ENCODE data around the gene TPST2. TPM values are rescaled to one million over a fixed set of nuclear protein-coding genes. Genes with fewer than 3 reads are reported as not detected.

The TPST2 gene
- polyA plus RNA-seq, 3 donors: 62.8 to 83.8 (median 69.5) TPM

GRCh38 chr22:26570864-26571525 is 18.9 kb downstream of the TPST2 start:
- Histone ChIP-seq H3K27me3 (ENCODE audit: control insufficient read depth in 2 of 2, insufficient read depth in 2 of 2, low read length in 2 of 2) (no peaks in the 10 kb centered on the region), H2AFZ (ENCODE audit: insufficient read depth, low read depth, low read length, poor library complexity, severe bottlenecking) (no peak overlapping the region), H3K4me3 (replicated peaks in 1 of 3; ENCODE audit: low read depth in 2 of 3, low read length in 3 of 3) (no peak overlapping the region), H3K4me2 (replicated peaks; ENCODE audit: extremely low read depth, low read length, poor library complexity, severe bottlenecking) (no peak overlapping the region), H4K20me1 (ENCODE audit: insufficient read depth, low read length) (peaks cover 77% of the 10 kb centered on the region), H3K79me2 (ENCODE audit: insufficient read depth, low read length) (peaks cover 82% of the 10 kb centered on the region), H3K36me3 (replicated peaks in 1 of 2; ENCODE audit: control insufficient read depth in 1 of 2, insufficient read depth in 2 of 2, low read length in 2 of 2) (peaks cover 8 to 12% of the 10 kb centered on the region in 2 donors), H3K9me3 (replicated peaks in 1 of 2; ENCODE audit: control insufficient read depth in 1 of 2, insufficient read depth in 1 of 2, low read length in 2 of 2) (no peaks in the 10 kb centered on the region), H3K4me1 (ENCODE audit: control insufficient read depth in 1 of 2, insufficient read depth in 2 of 2, low read length in 2 of 2) (peaks cover 50 to 53% of the 10 kb centered on the region in 2 donors), H3K9ac (ENCODE audit: insufficient read depth, low read length, poor library complexity, severe bottlenecking) (no peak overlapping the region), H3K27ac (ENCODE audit: low read depth in 1 of 2, low read length in 2 of 2) (no peak overlapping the region)
- DNase-seq: no peak
- H3K4me1 Mint-ChIP-seq: peaks cover 70% of the 10 kb centered on the region
- intact Hi-C loops (cut with micrococcal nuclease): no loop called here
- no peak for TF ChIP-seq CTCF (IDR thresholded peaks at IDR 0.05)
- peak overlapping the region in 3 of 7 donors; percentile 28 to 78 (median 43) for H3K27ac Mint-ChIP-seq
- H3K4me3 Mint-ChIP-seq: no peak overlapping the region
- 89% methylated on average over 13 of the region's 13 CpGs for WGBS (ENCODE audit: insufficient coverage)
- H3K27me3 Mint-ChIP-seq (ENCODE audit: low read depth in 3 of 3): peaks cover 0 to 3% (median 2%) of the 10 kb centered on the region in 3 donors
- H3K36me3 Mint-ChIP-seq: peaks cover 32 to 50% of the 10 kb centered on the region in 2 donors
- no peaks in the 10 kb centered on the region for H3K9me3 Mint-ChIP-seq

- Histone ChIP-seq H4K20me1 (ENCODE audit: insufficient read depth, low read length) (peaks cover 80% of the 10 kb centered on the region), H3K4me1 (ENCODE audit: control insufficient read depth in 1 of 2, insufficient read depth in 2 of 2, low read length in 2 of 2) (peaks cover 41 to 44% of the 10 kb centered on the region in 2 donors), H3K4me2 (replicated peaks; ENCODE audit: extremely low read depth, low read length, poor library complexity, severe bottlenecking) (no peak overlapping the region), H3K27ac (ENCODE audit: low read depth in 1 of 2, low read length in 2 of 2) (no peak overlapping the region), H3K4me3 (replicated peaks in 1 of 3; ENCODE audit: low read depth in 2 of 3, low read length in 3 of 3) (no peak overlapping the region), H3K79me2 (ENCODE audit: insufficient read depth, low read length) (peaks cover 83% of the 10 kb centered on the region), H3K36me3 (replicated peaks in 1 of 2; ENCODE audit: control insufficient read depth in 1 of 2, insufficient read depth in 2 of 2, low read length in 2 of 2) (peaks cover 12 to 15% of the 10 kb centered on the region in 2 donors), H3K9ac (ENCODE audit: insufficient read depth, low read length, poor library complexity, severe bottlenecking) (no peak overlapping the region), H3K9me3 (replicated peaks in 1 of 2; ENCODE audit: control insufficient read depth in 1 of 2, insufficient read depth in 1 of 2, low read length in 2 of 2) (no peaks in the 10 kb centered on the region), H2AFZ (ENCODE audit: insufficient read depth, low read depth, low read length, poor library complexity, severe bottlenecking) (no peak overlapping the region), H3K27me3 (ENCODE audit: control insufficient read depth in 2 of 2, insufficient read depth in 2 of 2, low read length in 2 of 2) (no peaks in the 10 kb centered on the region)
- intact Hi-C loops (cut with micrococcal nuclease): no loop called here
- H3K9me3 Mint-ChIP-seq: no peaks in the 10 kb centered on the region
- H3K27me3 Mint-ChIP-seq (ENCODE audit: low read depth in 3 of 3): peaks cover 0 to 3% (median 2%) of the 10 kb centered on the region in 3 donors
- peak overlapping the region; percentile 33 to 37 for H3K4me3 Mint-ChIP-seq
- H3K36me3 Mint-ChIP-seq: peaks cover 33 to 49% of the 10 kb centered on the region in 2 donors
- no peak for TF ChIP-seq CTCF (IDR thresholded peaks at IDR 0.05)
- DNase-seq: no peak
- WGBS (ENCODE audit: insufficient coverage): 6% methylated on average over 10 of the region's 10 CpGs
- peak overlapping the region; percentile 0 to 84 (median 72) for H3K27ac Mint-ChIP-seq
- peaks cover 62% of the 10 kb centered on the region for H3K4me1 Mint-ChIP-seq
Observed at GRCh38 chr22:26570115-26570514, 19.8 kb downstream of the TPST2 start.

Measured in CD14-positive monocyte (primary cell).